Measurements from ENCODE around the gene TAL2.

TAL2 gene

GRCh38 chr9:105673850-105674387 lies 11.7 kb downstream of the TAL2 start:
- no peak overlapping the region for H3K4me3 ChIP-seq (ENCODE audit: low read depth, low read length)

DNA sequence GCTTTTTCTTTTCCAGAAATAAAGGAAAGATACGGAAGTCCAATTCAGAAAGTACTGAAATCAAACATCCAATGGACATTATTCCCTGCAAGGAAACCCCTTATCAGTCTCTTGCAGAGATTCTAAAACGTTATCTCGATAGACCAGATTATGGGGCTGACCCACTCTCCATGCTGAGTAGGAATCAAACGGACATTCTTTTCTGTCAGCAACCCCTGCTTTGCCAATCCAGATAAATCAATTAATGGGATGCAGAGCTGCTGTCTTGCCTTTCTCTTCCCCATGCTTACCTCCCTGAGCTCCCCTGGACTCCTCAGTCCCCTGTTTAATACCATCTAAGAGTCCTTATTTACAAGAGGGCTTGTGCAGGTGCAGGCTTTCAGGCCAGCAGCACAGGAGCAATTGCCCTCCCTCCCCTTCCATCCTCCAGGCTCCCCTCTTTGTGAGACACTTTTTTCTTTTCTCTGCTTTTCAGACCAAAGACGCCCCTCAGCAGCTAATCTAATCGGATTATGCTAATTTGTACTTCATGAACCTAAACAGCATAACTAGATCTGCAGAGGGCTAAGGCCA lies 14.2 kb downstream of the TAL2 start:
- H3K4me3 ChIP-seq (ENCODE audit: low read depth, low read length): no peak overlapping the region

GRCh38 chr9:105678163-105678562 lies 15.9 kb downstream of the TAL2 start:
- no peak overlapping the region for H3K4me3 ChIP-seq (ENCODE audit: low read depth, low read length)

GRCh38 chr9:105678781-105679180 lies 16.5 kb downstream of the TAL2 start:
- no peak overlapping the region for H3K4me3 ChIP-seq (ENCODE audit: low read depth, low read length)

- H3K4me3 ChIP-seq (ENCODE audit: low read depth, low read length): no peak overlapping the region
These were observed 17.2 kb downstream of the TAL2 start for GRCh38 chr9:105679257-105680022.

DNA sequence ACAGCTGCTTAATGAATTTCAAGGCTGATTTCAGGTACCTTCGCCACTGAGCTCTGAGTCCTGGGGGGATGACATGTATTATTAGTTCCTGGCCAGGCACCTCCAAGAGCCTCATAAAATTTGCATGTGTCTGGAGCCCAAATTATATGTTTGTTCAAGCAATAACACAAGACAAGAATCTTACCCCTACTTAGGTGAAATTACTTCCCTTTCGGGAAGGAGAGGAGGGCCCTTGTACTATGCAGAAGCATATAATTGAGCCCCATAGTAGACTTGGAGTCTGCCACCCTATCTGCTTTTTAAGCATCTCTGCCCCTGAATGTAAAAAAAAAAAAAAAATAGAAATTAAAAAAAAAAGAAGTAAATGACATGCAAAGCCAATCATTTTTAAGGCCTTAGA lies 19.1 kb downstream of the TAL2 start:
- no peak overlapping the region for H3K4me3 ChIP-seq (ENCODE audit: low read depth, low read length)

DNA sequence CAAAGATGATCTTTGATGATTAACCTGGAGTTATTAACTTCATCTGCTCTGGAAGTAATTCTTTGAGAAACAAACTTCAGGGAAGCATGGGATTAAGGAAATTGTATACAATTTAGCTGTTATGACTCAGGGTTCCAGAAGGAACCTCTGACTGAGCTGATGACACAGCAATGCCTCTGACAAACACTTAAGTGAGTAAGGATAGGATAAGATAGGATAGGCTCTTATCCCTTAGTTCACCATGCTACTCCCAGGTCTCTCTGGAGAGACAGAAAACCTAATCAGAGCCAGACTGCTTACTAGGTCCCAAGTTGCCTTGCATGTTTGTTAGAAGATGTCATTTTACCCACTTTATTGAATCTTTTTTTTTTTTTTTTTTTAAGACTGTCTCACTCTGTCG lies 19.5 kb downstream of the TAL2 start:
- no peak overlapping the region for H3K4me3 ChIP-seq (ENCODE audit: low read depth, low read length)

DNA sequence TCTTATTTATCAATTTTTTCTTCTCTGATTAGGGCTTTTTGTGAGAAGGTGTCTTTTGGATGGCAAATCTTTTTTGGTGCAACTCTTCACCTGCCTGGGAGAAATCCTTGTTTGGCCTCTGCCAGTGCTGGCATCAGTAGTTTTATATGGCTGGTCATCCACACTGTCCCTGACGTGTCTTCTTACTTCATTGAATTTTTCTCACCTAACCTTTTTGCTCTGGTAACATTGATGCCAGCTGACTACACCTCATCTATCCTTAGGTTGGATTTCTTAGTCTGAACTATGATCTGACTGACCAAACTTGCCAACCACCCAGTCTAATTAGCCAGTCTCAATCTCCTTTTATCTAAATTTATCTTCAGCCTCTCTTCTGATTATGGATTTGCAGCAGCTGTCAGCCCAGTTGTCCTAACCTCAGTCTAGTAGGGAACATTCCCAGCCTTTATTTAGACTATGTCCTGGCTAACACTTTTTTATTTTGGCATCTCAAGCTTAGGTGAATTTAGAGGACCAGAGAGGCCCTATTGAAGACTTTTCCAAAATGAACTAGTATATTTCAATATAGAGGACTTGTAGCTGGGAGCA lies 21.5 kb downstream of the TAL2 start:
- no peak overlapping the region for H3K4me3 ChIP-seq (ENCODE audit: low read depth, low read length)

DNA sequence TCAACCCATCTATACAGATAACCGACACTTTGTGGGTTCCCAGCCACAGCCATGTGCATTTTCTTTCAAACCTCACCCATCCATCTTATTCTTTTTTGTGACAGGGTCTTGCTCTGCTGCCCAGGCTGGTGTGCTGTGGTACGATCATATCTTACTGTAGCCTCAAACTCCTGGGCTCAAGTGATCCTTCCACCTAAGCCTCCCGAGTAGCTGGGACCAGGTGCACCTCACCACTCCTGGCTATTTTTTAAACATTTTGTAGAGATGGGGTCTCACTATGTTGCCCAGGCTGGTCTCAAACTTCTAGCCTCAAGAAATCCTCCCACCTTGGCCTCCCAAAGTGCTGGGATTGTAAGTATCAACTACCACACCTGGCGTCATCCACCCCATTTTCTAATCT lies 24.7 kb downstream of the TAL2 start:
- no peak overlapping the region for H3K4me3 ChIP-seq (ENCODE audit: low read depth, low read length)

DNA sequence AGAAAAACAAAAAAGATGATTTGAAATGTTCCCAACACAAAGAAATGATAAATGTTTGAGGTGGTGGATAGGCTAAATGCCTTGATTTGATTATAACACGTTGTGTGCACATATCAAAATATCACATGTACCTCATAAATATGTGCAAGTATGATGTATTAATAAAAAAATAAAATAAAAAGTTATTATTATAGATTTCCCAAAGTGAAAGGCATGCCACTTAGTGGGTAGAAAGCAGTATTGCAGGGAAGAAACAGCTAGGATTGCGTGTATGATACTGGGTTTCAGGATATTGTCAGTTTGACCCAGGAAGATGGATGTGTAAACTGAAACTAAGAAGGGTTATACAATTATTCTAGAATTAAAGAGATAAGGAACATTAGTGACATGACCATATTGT lies 28.5 kb downstream of the TAL2 start:
- H3K4me3 ChIP-seq (ENCODE audit: low read depth, low read length): no peak overlapping the region

GRCh38 chr9:105693435-105694189 lies 31.4 kb downstream of the TAL2 start:
- peak overlapping the region; percentile 13 for H3K4me3 ChIP-seq (ENCODE audit: low read depth, low read length)

- H3K4me3 ChIP-seq (ENCODE audit: low read depth, low read length): peak within 1 kb of the TSS; percentile 73
These were observed 32.1 kb downstream of the TAL2 start, which contains the start of gene TMEM38B for GRCh38 chr9:105694190-105694847. Gene TMEM38B (plus strand): TSS chr9:105694541. CDS start chr9:105694661, 120 bp downstream.

DNA sequence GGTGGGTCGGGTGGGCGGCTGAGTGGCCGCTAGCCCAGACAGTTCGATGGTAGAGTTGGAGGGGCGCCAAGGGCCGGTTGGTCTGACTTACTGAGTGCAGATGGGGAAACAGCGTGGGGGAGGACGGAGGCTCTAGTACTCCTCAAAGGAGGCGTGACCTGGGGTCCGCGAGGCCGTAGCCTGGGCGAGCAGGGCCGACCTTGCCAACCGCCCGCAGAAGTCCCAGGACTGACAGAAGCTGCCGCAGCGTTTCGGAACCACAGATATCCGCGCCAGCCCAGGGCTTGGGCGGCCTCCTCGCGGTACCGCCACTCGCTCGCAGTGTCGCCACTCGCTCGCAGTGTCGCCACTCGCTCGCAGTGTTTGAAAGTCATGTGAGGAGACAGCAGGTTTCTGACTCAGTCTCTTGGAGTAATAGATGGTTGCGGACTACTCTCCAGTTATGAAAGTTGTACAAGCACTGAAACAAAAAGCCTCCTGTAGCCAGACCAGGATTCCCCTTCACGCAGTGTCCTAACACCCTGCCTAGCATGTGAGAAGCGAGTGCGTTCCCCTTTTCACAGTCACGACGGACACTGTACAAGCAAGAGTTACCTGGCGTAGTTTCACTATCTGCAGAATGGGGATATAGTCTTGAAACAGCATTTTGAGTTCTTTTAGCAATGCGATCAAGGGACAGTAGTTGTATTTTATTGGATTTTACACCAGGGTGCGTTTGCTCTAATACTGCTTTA lies 32.8 kb downstream of the TAL2 start:
- peak overlapping the region; percentile 73 for H3K4me3 ChIP-seq (ENCODE audit: low read depth, low read length)

GRCh38 chr9:105696219-105696793 lies 34.0 kb downstream of the TAL2 start:
- H3K4me3 ChIP-seq (ENCODE audit: low read depth, low read length): no peak overlapping the region

- no peak overlapping the region for H3K4me3 ChIP-seq (ENCODE audit: low read depth, low read length)
These were observed 35.6 kb downstream of the TAL2 start for GRCh38 chr9:105697871-105698270.

- H3K4me3 ChIP-seq (ENCODE audit: low read depth, low read length): no peak overlapping the region
These were observed 36.2 kb downstream of the TAL2 start for GRCh38 chr9:105698348-105698870.

GRCh38 chr9:105700668-105701067 lies 38.4 kb downstream of the TAL2 start:
- no peak overlapping the region for H3K4me3 ChIP-seq (ENCODE audit: low read depth, low read length)

DNA sequence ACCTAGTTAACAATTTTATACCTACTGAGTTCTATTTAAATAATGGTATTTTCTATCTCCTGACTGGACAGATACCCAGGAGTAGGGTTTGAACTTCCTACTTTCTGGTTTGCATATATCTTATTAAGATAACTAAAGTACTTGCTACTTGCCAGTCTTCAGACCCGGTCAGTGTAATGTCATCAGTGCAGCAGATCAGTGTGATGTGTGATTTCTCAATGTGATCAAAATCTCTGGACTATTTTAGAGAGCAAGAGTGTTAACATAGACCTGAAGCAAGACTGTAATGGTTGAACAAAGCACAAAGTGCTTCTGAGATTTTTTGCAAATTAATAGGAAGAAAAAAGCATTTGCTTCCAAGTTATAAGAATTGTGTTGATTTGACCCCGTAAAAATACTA lies 38.9 kb downstream of the TAL2 start:
- H3K4me3 ChIP-seq (ENCODE audit: low read depth, low read length): no peak overlapping the region

- no peak overlapping the region for H3K4me3 ChIP-seq (ENCODE audit: low read depth, low read length)
These were observed 40.0 kb downstream of the TAL2 start for GRCh38 chr9:105702207-105702606.

Data from iPS-11a (cell line).